Erythroblast (primary cell): ENCODE measurements around the gene DRC1.

Experiments
- GATA1 ChIP-seq: IDR thresholded peaks from 2 replicates; pipeline ENCODE4 v1.6.1; 2011; ENCODE audit warnings: low read depth, mild to moderate bottlenecking, control low read depth, low read length, moderate library complexity
- POLR2A ChIP-seq: IDR thresholded peaks from 2 replicates; pipeline ENCODE4 v1.6.1; 2011; ENCODE audit warnings: mild to moderate bottlenecking, low read length

- TF ChIP-seq POLR2A (no peak), GATA1 (no peak)
Observed at GRCh38 chr2:26455037-26455669, 53.4 kb downstream of the DRC1 start.
